ENCODE results near the gene VSTM2L.

- TF ChIP-seq POLR2AphosphoS5 (IDR thresholded peaks at IDR 0.05; ENCODE audit: low read depth, low read length) (no peak), TAF1 (IDR thresholded peaks at IDR 0.05; ENCODE audit: borderline replicate concordance, insufficient read depth, low read length) (no peak)
Measured at GRCh38 chr20:37875460-37876175, 27.3 kb upstream of the VSTM2L start.
